ENCODE results near the gene GAPDHS. TPM values are rescaled to one million over a fixed set of nuclear protein-coding genes. Genes with fewer than 3 reads are reported as not detected.

GAPDHS gene
- total RNA-seq, 1 experiment from 2014 or later = not detected

- no peaks in the 10 kb centered on the region for H3K4me1 ChIP-seq (ENCODE audit: insufficient read depth, low read length, poor library complexity, severe bottlenecking)
- POLR2A ChIA-PET (ENCODE audit: low non-redundant PET) = no interaction called here
- CTCF ChIA-PET = interaction anchor here (0.7 kb wide), 1 partner anchor 135 kb away, joined by 4 read pairs; no protein-coding TSS in a partner anchor
- intact Hi-C loops (cut with micrococcal nuclease; ENCODE audit: unreplicated experiment) = no loop called here
- no peaks in the 10 kb centered on the region for H3K36me3 ChIP-seq (ENCODE audit: insufficient read depth, low read length, poor library complexity, severe bottlenecking)
- H3K27ac ChIP-seq (ENCODE audit: low read depth, low read length, poor library complexity, severe bottlenecking) = no peak overlapping the region
- TF ChIP-seq CTCF (conservative IDR thresholded peaks at IDR 0.05; ENCODE audit: low read depth, low read length) = no peak
- no peak for TF ChIP-seq EZH2 (IDR thresholded peaks at IDR 0.05; ENCODE audit: borderline replicate concordance, low read depth, low read length, poor library complexity, severe bottlenecking)
- H3K27me3 ChIP-seq (replicated peaks; ENCODE audit: insufficient read depth, low read depth, low read length, poor library complexity) = peaks cover 8% of the 10 kb centered on the region
- DNase-seq (ENCODE audit: low spot score) = no peak
- no peak overlapping the region for H3K4me3 ChIP-seq (ENCODE audit: low read depth, low read length, poor library complexity, severe bottlenecking)
- H3K9me3 ChIP-seq (ENCODE audit: low read depth, low read length, poor library complexity, severe bottlenecking) = peaks cover 11% of the 10 kb centered on the region
- no TSS peak for BruUV-seq (replicated peaks)
Measured at GRCh38 chr19:35571406-35571965, 38.2 kb downstream of the GAPDHS start.

- no peak for DNase-seq (ENCODE audit: low spot score)
- ChIA-PET POLR2A (ENCODE audit: low non-redundant PET) (no interaction called here), CTCF (no interaction called here)
- H3K27me3 ChIP-seq (replicated peaks; ENCODE audit: insufficient read depth, low read depth, low read length, poor library complexity) = peaks cover 5% of the 10 kb centered on the region
- no peak overlapping the region for H3K27ac ChIP-seq (ENCODE audit: low read depth, low read length, poor library complexity, severe bottlenecking)
- no peaks in the 10 kb centered on the region for H3K36me3 ChIP-seq (ENCODE audit: insufficient read depth, low read length, poor library complexity, severe bottlenecking)
- intact Hi-C loops (cut with micrococcal nuclease; ENCODE audit: unreplicated experiment) = no loop called here
- peaks cover 13% of the 10 kb centered on the region for H3K9me3 ChIP-seq (ENCODE audit: low read depth, low read length, poor library complexity, severe bottlenecking)
- H3K4me3 ChIP-seq (ENCODE audit: low read depth, low read length, poor library complexity, severe bottlenecking) = no peak overlapping the region
- no TSS peak for BruUV-seq (replicated peaks)
- no peak for TF ChIP-seq EZH2 (IDR thresholded peaks at IDR 0.05; ENCODE audit: borderline replicate concordance, low read depth, low read length, poor library complexity, severe bottlenecking)
- no peak for TF ChIP-seq CTCF (conservative IDR thresholded peaks at IDR 0.05; ENCODE audit: low read depth, low read length)
- H3K4me1 ChIP-seq (ENCODE audit: insufficient read depth, low read length, poor library complexity, severe bottlenecking) = no peaks in the 10 kb centered on the region
Measured at GRCh38 chr19:35577918-35578317, 44.7 kb downstream of the GAPDHS start.

- ChIA-PET POLR2A (ENCODE audit: low non-redundant PET) (no interaction called here), CTCF (no interaction called here)
- Histone ChIP-seq H3K4me3 (ENCODE audit: low read depth, low read length, poor library complexity, severe bottlenecking) (no peak overlapping the region), H3K9me3 (ENCODE audit: low read depth, low read length, poor library complexity, severe bottlenecking) (peaks cover 13% of the 10 kb centered on the region), H3K36me3 (ENCODE audit: insufficient read depth, low read length, poor library complexity, severe bottlenecking) (no peaks in the 10 kb centered on the region), H3K27me3 (replicated peaks; ENCODE audit: insufficient read depth, low read depth, low read length, poor library complexity) (peaks cover 5% of the 10 kb centered on the region), H3K27ac (ENCODE audit: low read depth, low read length, poor library complexity, severe bottlenecking) (no peak overlapping the region), H3K4me1 (ENCODE audit: insufficient read depth, low read length, poor library complexity, severe bottlenecking) (no peaks in the 10 kb centered on the region)
- intact Hi-C loops (cut with micrococcal nuclease; ENCODE audit: unreplicated experiment) = no loop called here
- TF ChIP-seq EZH2 (IDR thresholded peaks at IDR 0.05; ENCODE audit: borderline replicate concordance, low read depth, low read length, poor library complexity, severe bottlenecking) (no peak), CTCF (conservative IDR thresholded peaks at IDR 0.05; ENCODE audit: low read depth, low read length) (no peak)
- no TSS peak for BruUV-seq (replicated peaks)
- DNase-seq (ENCODE audit: low spot score) = no peak
Measured at GRCh38 chr19:35578707-35579106, 45.5 kb downstream of the GAPDHS start.

Measured in A673 (cell line).